Measurements from ENCODE around the gene VWA3A.
A peak's percentile ranks its signal among the peaks of the same experiment; 100 is the strongest.

Gene VWA3A

GRCh38 chr16:22091721-22092120, 620 bp upstream of the VWA3A start:
- H3K27ac ChIP-seq (replicated peaks): no peak overlapping the region

GRCh38 chr16:22093331-22093730, 990 bp downstream of the VWA3A start:
- Histone ChIP-seq H3K27ac (replicated peaks) (no peak overlapping the region), H3K4me3 (replicated peaks; ENCODE audit: insufficient read depth, low read length) (no peak overlapping the region), H3K27me3 (ENCODE audit: insufficient read depth, poor library complexity, severe bottlenecking) (no peaks in the 10 kb centered on the region)
- TF ChIP-seq GABPA (IDR thresholded peaks at IDR 0.05; ENCODE audit: low read depth) (no peak), REST (IDR thresholded peaks at IDR 0.05; ENCODE audit: insufficient replicate concordance, low read depth) (no peak), POLR2AphosphoS5 (IDR thresholded peaks at IDR 0.05; ENCODE audit: low read depth) (no peak), SPI1 (IDR thresholded peaks at IDR 0.05; ENCODE audit: borderline replicate concordance, low read depth) (no peak), CTCF (IDR thresholded peaks at IDR 0.05; ENCODE audit: insufficient read depth, low read length) (no peak)
- no peak for DNase-seq (ENCODE audit: low read depth in 1 of 2, low spot score in 1 of 2)

More at GRCh38 chr16:22091721-22092120, 620 bp upstream of the VWA3A start:
- H3K27me3 ChIP-seq (ENCODE audit: insufficient read depth, poor library complexity, severe bottlenecking): no peaks in the 10 kb centered on the region
- TF ChIP-seq GABPA (IDR thresholded peaks at IDR 0.05; ENCODE audit: low read depth): no peak
- TF ChIP-seq REST (IDR thresholded peaks at IDR 0.05; ENCODE audit: insufficient replicate concordance, low read depth): no peak
- no peak for TF ChIP-seq CTCF (IDR thresholded peaks at IDR 0.05; ENCODE audit: insufficient read depth, low read length)
- no peak for TF ChIP-seq POLR2AphosphoS5 (IDR thresholded peaks at IDR 0.05; ENCODE audit: low read depth)
- no peak for TF ChIP-seq SPI1 (IDR thresholded peaks at IDR 0.05; ENCODE audit: borderline replicate concordance, low read depth)
- no peak for DNase-seq (ENCODE audit: low read depth in 1 of 2, low spot score in 1 of 2)
- H3K4me3 ChIP-seq (replicated peaks; ENCODE audit: insufficient read depth, low read length): no peak overlapping the region

GRCh38 chr16:22093996-22094395, 1.7 kb downstream of the VWA3A start:
- TF ChIP-seq POLR2AphosphoS5 (IDR thresholded peaks at IDR 0.05; ENCODE audit: low read depth) (no peak), SPI1 (IDR thresholded peaks at IDR 0.05; ENCODE audit: borderline replicate concordance, low read depth) (peak; percentile 23; the same call in 1 of the 2 replicates)
- no peak overlapping the region for H3K27ac ChIP-seq (replicated peaks)
- H3K4me3 ChIP-seq (replicated peaks; ENCODE audit: insufficient read depth, low read length): no peak overlapping the region
- no peaks in the 10 kb centered on the region for H3K27me3 ChIP-seq (ENCODE audit: insufficient read depth, poor library complexity, severe bottlenecking)
- no peak for DNase-seq (ENCODE audit: low read depth in 1 of 2, low spot score in 1 of 2)

GRCh38 chr16:22098405-22099255, 6.3 kb downstream of the VWA3A start:
- no peak overlapping the region for H3K4me3 ChIP-seq (replicated peaks; ENCODE audit: insufficient read depth, low read length)
- TF ChIP-seq POLR2AphosphoS5 (IDR thresholded peaks at IDR 0.05; ENCODE audit: low read depth) (no peak), CTCF (IDR thresholded peaks at IDR 0.05; ENCODE audit: insufficient read depth, low read length) (peak; percentile 59)
- H3K27me3 ChIP-seq (ENCODE audit: insufficient read depth, poor library complexity, severe bottlenecking): no peaks in the 10 kb centered on the region
- no peak overlapping the region for H3K27ac ChIP-seq (replicated peaks)
- DNase-seq (ENCODE audit: low read depth in 1 of 2, low spot score in 1 of 2): peak; percentile 6 to 24

All from HL-60 (cell line).